CD4-positive, alpha-beta T cell treated with Interleukin-21 for 1 hour (primary cell): ENCODE data around the gene C1QTNF9B.
"Not testable (repeated sequence)": the region's sequence is repeated elsewhere in the genome, so short reads cannot be mapped to it uniquely, and the experiment has no call there.

Experiments used
- DNase-seq: peaks from one replicate; pipeline ENCODE4 v3.0.0-alpha.2; 2020

The C1QTNF9B gene

GRCh38 chr13:23889615-23890607 is 7.4 kb downstream of the C1QTNF9B start:
- DNase-seq, result no peak

- DNase-seq, result peak; percentile 89
Observed at GRCh38 chr13:23888658-23889614, 8.4 kb downstream of the C1QTNF9B start, which contains the start of gene MIPEP. Gene MIPEP, minus strand, starts transcription at chr13:23889400. Its CDS starts 80 bp downstream, at chr13:23889320.

GRCh38 chr13:23884361-23884760 is 12.9 kb downstream of the C1QTNF9B start:
- not testable (repeated sequence) for DNase-seq

- no peak for DNase-seq
Observed at GRCh38 chr13:23883255-23883654, 14.0 kb downstream of the C1QTNF9B start.

GRCh38 chr13:23881402-23881800 is 15.9 kb downstream of the C1QTNF9B start:
- not testable (repeated sequence) for DNase-seq

- not testable (repeated sequence) for DNase-seq
Observed at GRCh38 chr13:23880493-23881401, 16.6 kb downstream of the C1QTNF9B start.

GRCh38 chr13:23877286-23877685 is 20.0 kb downstream of the C1QTNF9B start:
- no peak for DNase-seq

- no peak for DNase-seq
Observed at GRCh38 chr13:23876265-23876664, 21.0 kb downstream of the C1QTNF9B start.

- peak; percentile 21 for DNase-seq
Observed at GRCh38 chr13:23871616-23872220, 25.6 kb downstream of the C1QTNF9B start.

GRCh38 chr13:23870356-23871140 is 26.8 kb downstream of the C1QTNF9B start:
- no peak for DNase-seq

GRCh38 chr13:23868521-23868920 is 28.8 kb downstream of the C1QTNF9B start:
- DNase-seq, result no peak

GRCh38 chr13:23867027-23867491 is 30.2 kb downstream of the C1QTNF9B start:
- no peak for DNase-seq

GRCh38 chr13:23866420-23867026 is 30.8 kb downstream of the C1QTNF9B start:
- no peak for DNase-seq

- no peak for DNase-seq
Observed at GRCh38 chr13:23865906-23866305, 31.4 kb downstream of the C1QTNF9B start.

GRCh38 chr13:23865026-23865425 is 32.3 kb downstream of the C1QTNF9B start:
- DNase-seq, result no peak

- no peak for DNase-seq
Observed at GRCh38 chr13:23861310-23861709, 36.0 kb downstream of the C1QTNF9B start.

- DNase-seq, result no peak
Observed at GRCh38 chr13:23859904-23860303, 37.4 kb downstream of the C1QTNF9B start.

- no peak for DNase-seq
Observed at GRCh38 chr13:23859455-23859854, 37.8 kb downstream of the C1QTNF9B start.

- DNase-seq, result no peak
Observed at GRCh38 chr13:23858546-23858945, 38.8 kb downstream of the C1QTNF9B start.
